Natural killer cell (primary cell): ENCODE data around the gene GBP3. TPM values are rescaled to one million over a fixed set of nuclear protein-coding genes. Genes with fewer than 3 reads are reported as not detected.
A peak's percentile ranks its signal among the peaks of the same experiment; 100 is the strongest.

Source experiments
- ATAC-seq, 3 donors: fragments of 150-1000 bp in 2 of 3; fragments of 200-7000 bp in 1 of 3; cut with Tn5 transposase; 1 replicate in 1 of 3; 2 replicates in 2 of 3; pipeline ENCODE4 v1.10.0; 2021; ENCODE audit warnings: mild to moderate bottlenecking in 2 of 3, moderate library complexity in 2 of 3
- DNase-seq, 2 donors: peaks; one replicate each; pipeline versions ENCODE4 v3.0.0 to v3.0.0-alpha.2; 2013 to 2021; ENCODE audit warnings: mixed read lengths in 1 of 2
- H3K27ac ChIP-seq: one replicate; pipeline ENCODE4 v1.5.1; 2013; ENCODE audit warnings: mild to moderate bottlenecking, low read length
- H3K27me3 ChIP-seq: one replicate; pipeline ENCODE4 v1.6.1; 2013; ENCODE audit warnings: low read length; ENCODE audit not compliant: control insufficient read depth, insufficient read depth
- H3K36me3 ChIP-seq: one replicate; pipeline ENCODE4 v1.6.1; 2013; ENCODE audit warnings: low read length; ENCODE audit not compliant: control insufficient read depth, insufficient read depth
- H3K4me1 ChIP-seq: one replicate; pipeline ENCODE4 v1.6.1; 2013; ENCODE audit warnings: low read length; ENCODE audit not compliant: control insufficient read depth, insufficient read depth
- H3K4me3 ChIP-seq: one replicate; pipeline ENCODE4 v1.5.1; 2013; ENCODE audit warnings: low read length
- H3K9me3 ChIP-seq: one replicate; pipeline ENCODE4 v1.6.1; 2013; ENCODE audit warnings: low read length; ENCODE audit not compliant: control insufficient read depth, insufficient read depth
- H3K27ac Mint-ChIP-seq, 2 donors: one replicate each; pipeline ENCODE4 v1.8.0; 2022; ENCODE audit warnings: mild to moderate bottlenecking in 2 of 2, mixed read lengths in 2 of 2, moderate library complexity in 1 of 2
- H3K27me3 Mint-ChIP-seq, 2 donors: one replicate each; pipeline ENCODE4 v1.8.0; 2022; ENCODE audit warnings: low read depth in 2 of 2, mixed read lengths in 2 of 2
- H3K36me3 Mint-ChIP-seq: one replicate; pipeline ENCODE4 v1.8.0; 2022; ENCODE audit warnings: mixed read lengths
- H3K4me1 Mint-ChIP-seq, 2 donors: one replicate each; pipeline ENCODE4 v1.8.0; 2022; ENCODE audit warnings: mixed read lengths in 2 of 2
- H3K4me3 Mint-ChIP-seq: one replicate; pipeline ENCODE4 v1.8.0; 2022; ENCODE audit warnings: mild to moderate bottlenecking, moderate library complexity, mixed read lengths
- H3K9me3 Mint-ChIP-seq, 2 donors: one replicate each; pipeline ENCODE4 v1.8.0; 2022; ENCODE audit warnings: mixed read lengths in 2 of 2
- WGBS: methylation state at CpG from one replicate; pipeline ENCODE4 v1.1.7; 2013; ENCODE audit warnings: missing lambda C conversion rate; ENCODE audit not compliant: insufficient coverage; 5-methylcytosine and 5-hydroxymethylcytosine counted together
- intact Hi-C: fragments of 100-400 bp; cut with micrococcal nuclease; formaldehyde crosslinking; loops from one replicate; pipeline ENCODE4 v1.14.2; 2022
- total RNA-seq, 4 donors: library from RNA; stranded (reverse); fragments of 120-200 nt in 1 of 4; gene quantifications; one replicate each; pipeline versions ENCODE4 v1.2.3 to v1.2.4, GENCODE V29; 2013 to 2022
- TF ChIP-seq, protein P1 (sequence below): fragments of 200-600 bp; IDR thresholded peaks from one replicate; pipeline ENCODE4 v1.8.0; 2022; ENCODE audit warnings: antibody characterized with exemption

GBP3 gene
- total RNA-seq, 3 donors from 2014 or later (not counting 1 experiment from before 2014, with no cell fraction given) = 36.1 to 52.5 (median 49.0) TPM

DNA sequence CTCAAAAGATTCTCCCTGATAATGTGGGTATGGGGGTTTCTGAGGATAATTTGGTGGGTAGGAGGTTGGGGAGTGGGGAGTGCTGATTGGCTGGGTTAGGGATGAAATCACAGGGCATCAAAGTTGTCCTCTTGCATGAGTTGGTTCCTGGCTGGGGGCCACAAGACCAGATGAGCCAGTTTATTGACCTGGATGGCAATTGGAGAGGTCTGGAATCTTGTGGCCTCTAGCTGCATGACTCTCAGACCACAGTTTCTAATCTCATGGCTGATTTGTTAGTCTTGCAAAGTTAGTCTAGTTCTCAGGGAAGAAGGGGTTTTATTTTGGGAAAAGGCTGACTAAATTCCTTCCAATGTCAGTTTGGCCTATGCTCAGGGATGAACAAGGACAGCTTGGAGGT lies 45.6 kb upstream of the GBP3 start:
- TF ChIP-seq, protein P1, sequence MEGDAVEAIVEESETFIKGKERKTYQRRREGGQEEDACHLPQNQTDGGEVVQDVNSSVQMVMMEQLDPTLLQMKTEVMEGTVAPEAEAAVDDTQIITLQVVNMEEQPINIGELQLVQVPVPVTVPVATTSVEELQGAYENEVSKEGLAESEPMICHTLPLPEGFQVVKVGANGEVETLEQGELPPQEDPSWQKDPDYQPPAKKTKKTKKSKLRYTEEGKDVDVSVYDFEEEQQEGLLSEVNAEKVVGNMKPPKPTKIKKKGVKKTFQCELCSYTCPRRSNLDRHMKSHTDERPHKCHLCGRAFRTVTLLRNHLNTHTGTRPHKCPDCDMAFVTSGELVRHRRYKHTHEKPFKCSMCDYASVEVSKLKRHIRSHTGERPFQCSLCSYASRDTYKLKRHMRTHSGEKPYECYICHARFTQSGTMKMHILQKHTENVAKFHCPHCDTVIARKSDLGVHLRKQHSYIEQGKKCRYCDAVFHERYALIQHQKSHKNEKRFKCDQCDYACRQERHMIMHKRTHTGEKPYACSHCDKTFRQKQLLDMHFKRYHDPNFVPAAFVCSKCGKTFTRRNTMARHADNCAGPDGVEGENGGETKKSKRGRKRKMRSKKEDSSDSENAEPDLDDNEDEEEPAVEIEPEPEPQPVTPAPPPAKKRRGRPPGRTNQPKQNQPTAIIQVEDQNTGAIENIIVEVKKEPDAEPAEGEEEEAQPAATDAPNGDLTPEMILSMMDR = no peak
- H3K27ac ChIP-seq = no peak overlapping the region
- Mint-ChIP-seq H3K4me3 (peak overlapping the region; percentile 3), H3K27ac (peak overlapping the region; percentile 73 to 90), H3K4me1 (peaks cover 35 to 36% of the 10 kb centered on the region in 2 donors), H3K27me3 (peaks cover 0 to 3% of the 10 kb centered on the region in 2 donors), H3K9me3 (peaks cover 0 to 3% of the 10 kb centered on the region in 2 donors), H3K36me3 (peaks cover 7% of the 10 kb centered on the region)
- H3K9me3 ChIP-seq = no peaks in the 10 kb centered on the region
- H3K36me3 ChIP-seq = no peaks in the 10 kb centered on the region
- peaks cover 6% of the 10 kb centered on the region for H3K4me1 ChIP-seq
- ATAC-seq (no peak), DNase-seq (no peak)
- no peak overlapping the region for H3K4me3 ChIP-seq
- no peaks in the 10 kb centered on the region for H3K27me3 ChIP-seq
- intact Hi-C loops = loop anchor here (5.0 kb wide), 2 partner anchors 46 to 209 kb away; partner anchors contain the start of gene GBP3

DNA sequence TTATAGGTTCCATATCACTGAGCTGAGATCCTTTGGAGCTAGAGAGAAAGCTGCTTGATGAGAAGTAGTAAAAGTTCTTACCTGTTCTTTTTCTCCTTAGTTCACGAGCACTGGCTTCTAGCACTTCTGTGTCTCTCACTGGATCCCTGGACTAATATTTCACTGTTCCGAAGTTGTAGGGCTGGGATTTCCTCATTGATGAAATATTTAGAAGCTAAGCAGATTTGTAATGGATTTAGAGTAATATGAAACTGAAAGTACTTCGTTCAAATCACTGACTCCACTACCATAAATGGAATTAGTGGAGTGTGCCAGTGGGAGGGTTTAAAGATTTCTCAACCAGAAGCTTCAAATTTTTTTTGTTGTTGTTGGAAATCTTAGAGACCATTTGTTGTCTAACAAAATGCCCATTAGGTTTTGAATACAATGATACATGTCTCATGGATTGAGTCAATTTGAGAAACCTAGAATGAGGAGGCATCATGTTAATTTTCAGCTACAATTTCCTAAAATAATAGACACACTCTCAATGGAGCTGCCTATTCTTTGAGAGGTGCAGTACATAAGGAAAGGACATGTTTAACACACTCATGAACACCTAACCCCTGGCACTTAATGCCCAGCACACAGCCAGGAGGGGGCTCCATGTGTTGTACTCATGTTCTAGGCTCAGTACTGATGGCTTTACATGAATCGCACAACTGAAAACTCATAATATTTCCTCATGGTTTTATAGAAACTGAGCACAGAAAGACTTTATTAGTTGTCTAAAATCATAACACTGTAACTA lies 42.6 kb upstream of the GBP3 start, which contains the start of gene GBP1:
Gene GBP1, minus strand, starts transcription at position 130 of the 790 bp plus-strand sequence. CDS start 1,974 bp downstream, outside the sequence.
- TF ChIP-seq, protein P1 = no peak
- ATAC-seq (peak; percentile 86 to 88 (median 87)), DNase-seq (peak in 1 of 2 donors; percentile 73)
- no peaks in the 10 kb centered on the region for H3K27me3 ChIP-seq
- no peaks in the 10 kb centered on the region for H3K9me3 Mint-ChIP-seq
- peaks cover 55 to 58% of the 10 kb centered on the region in 2 donors for H3K4me1 Mint-ChIP-seq
- H3K27ac ChIP-seq = peak within 1 kb of the TSS; percentile 94
- H3K9me3 ChIP-seq = no peaks in the 10 kb centered on the region
- H3K36me3 ChIP-seq = peaks cover 14% of the 10 kb centered on the region
- intact Hi-C loops = loop anchor here (1.0 to 5.0 kb wide), 3 partner anchors 43 to 212 kb away; partner anchors contain the start of genes GBP2 and GBP3
- peak within 1 kb of the TSS; percentile 98 for H3K4me3 Mint-ChIP-seq
- 24% methylated on average over 3 of the region's 4 CpGs for WGBS
- H3K36me3 Mint-ChIP-seq = peaks cover 23% of the 10 kb centered on the region
- H3K4me1 ChIP-seq = peaks cover 9% of the 10 kb centered on the region
- peak within 1 kb of the TSS; percentile 89 for H3K4me3 ChIP-seq
- no peaks in the 10 kb centered on the region for H3K27me3 Mint-ChIP-seq
- H3K27ac Mint-ChIP-seq = peak within 1 kb of the TSS; percentile 87 to 95

DNA sequence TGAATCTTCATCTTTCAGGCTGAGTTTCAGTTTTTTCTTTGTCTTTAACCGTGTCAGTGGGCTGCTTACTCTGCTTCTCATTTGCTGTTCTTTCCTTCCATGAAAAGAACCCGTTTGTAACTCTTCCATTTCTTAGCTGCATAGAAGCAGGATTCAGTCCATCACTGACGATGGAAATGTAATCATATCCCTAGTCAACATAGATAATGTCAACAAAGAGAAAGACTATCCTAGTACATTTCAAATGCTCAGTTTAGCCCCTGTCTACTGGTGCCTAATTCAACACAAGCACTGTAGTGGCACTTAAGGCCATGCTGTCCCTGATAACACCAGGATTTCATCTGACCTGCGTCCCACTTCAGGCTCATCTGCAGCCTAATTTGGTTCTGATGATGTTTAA lies 42.0 kb upstream of the GBP3 start:
- peaks cover 11% of the 10 kb centered on the region for H3K4me1 ChIP-seq
- ATAC-seq = peak; percentile 59 to 68 (median 65)

More for the DNA sequence above, 42.0 kb upstream of the GBP3 start:
- WGBS = 7% methylated on average over 3 of the region's 4 CpGs
- Mint-ChIP-seq H3K9me3 (no peaks in the 10 kb centered on the region), H3K4me3 (peak overlapping the region; percentile 98), H3K27ac (peak overlapping the region; percentile 87 to 95), H3K36me3 (peaks cover 23% of the 10 kb centered on the region), H3K27me3 (no peaks in the 10 kb centered on the region), H3K4me1 (peaks cover 54 to 57% of the 10 kb centered on the region in 2 donors)
- intact Hi-C loops = loop anchor here (1.0 to 5.0 kb wide), 3 partner anchors 42 to 213 kb away; partner anchors contain the start of genes GBP2 and GBP3
- no peaks in the 10 kb centered on the region for H3K27me3 ChIP-seq
- TF ChIP-seq, protein P1 = no peak
- peak in 1 of 2 donors; percentile 31 for DNase-seq
- peaks cover 17% of the 10 kb centered on the region for H3K36me3 ChIP-seq
- H3K27ac ChIP-seq = peak overlapping the region; percentile 94
- no peaks in the 10 kb centered on the region for H3K9me3 ChIP-seq
- H3K4me3 ChIP-seq = peak overlapping the region; percentile 89
